GM20431 (cell line): ENCODE results near the gene RBM47.
"Not testable (repeated sequence)": the region's sequence is repeated elsewhere in the genome, so short reads cannot be mapped to it uniquely, and the experiment has no call there.

Experiments used
- in situ Hi-C: fragments of 300-500 bp; cut with MseI, MboI; formaldehyde crosslinking; loops from one replicate; pipeline ENCODE4 v1.15.0; 2020; ENCODE audit warnings: low sequenced_read_pairs; ENCODE audit not compliant: unreplicated experiment

RBM47 gene

GRCh38 chr4:40462326-40462725 is 167.3 kb downstream of the RBM47 start:
- in situ Hi-C loops = no loop called here

- in situ Hi-C loops = no loop called here
Measured at GRCh38 chr4:40461879-40462278, 167.8 kb downstream of the RBM47 start.

- in situ Hi-C loops = no loop called here
Measured at GRCh38 chr4:40461062-40461461, 168.6 kb downstream of the RBM47 start.

- in situ Hi-C loops = no loop called here
Measured at GRCh38 chr4:40458683-40459082, 171.0 kb downstream of the RBM47 start.

- in situ Hi-C loops = no loop called here
Measured at GRCh38 chr4:40458109-40458508, 171.6 kb downstream of the RBM47 start.

GRCh38 chr4:40455340-40455902 is 174.2 kb downstream of the RBM47 start:
- in situ Hi-C loops = no loop called here

GRCh38 chr4:40454816-40455215 is 174.8 kb downstream of the RBM47 start:
- in situ Hi-C loops = no loop called here

GRCh38 chr4:40453912-40454311 is 175.8 kb downstream of the RBM47 start:
- in situ Hi-C loops = no loop called here

- in situ Hi-C loops = no loop called here
Measured at GRCh38 chr4:40448875-40449274, 180.8 kb downstream of the RBM47 start.

- in situ Hi-C loops = no loop called here
Measured at GRCh38 chr4:40446839-40447238, 182.8 kb downstream of the RBM47 start.

GRCh38 chr4:40446261-40446750 is 183.4 kb downstream of the RBM47 start:
- in situ Hi-C loops = not testable (repeated sequence)

- in situ Hi-C loops = no loop called here
Measured at GRCh38 chr4:40445671-40446070, 184.0 kb downstream of the RBM47 start.

- in situ Hi-C loops = no loop called here
Measured at GRCh38 chr4:40441430-40441829, 188.2 kb downstream of the RBM47 start.

GRCh38 chr4:40439519-40439918 is 190.1 kb downstream of the RBM47 start:
- in situ Hi-C loops = no loop called here

- in situ Hi-C loops = no loop called here
Measured at GRCh38 chr4:40438384-40439026, 191.2 kb downstream of the RBM47 start.

- in situ Hi-C loops = no loop called here
Measured at GRCh38 chr4:40437741-40438383, 191.8 kb downstream of the RBM47 start.

GRCh38 chr4:40435306-40435705 is 194.4 kb downstream of the RBM47 start:
- in situ Hi-C loops = not testable (repeated sequence)

GRCh38 chr4:40434126-40434687 is 195.5 kb downstream of the RBM47 start:
- in situ Hi-C loops = no loop called here

GRCh38 chr4:40432504-40432903 is 197.2 kb downstream of the RBM47 start:
- in situ Hi-C loops = no loop called here

- in situ Hi-C loops = not testable (repeated sequence)
Measured at GRCh38 chr4:40427871-40428270, 201.8 kb downstream of the RBM47 start.

GRCh38 chr4:40427128-40427527 is 202.5 kb downstream of the RBM47 start:
- in situ Hi-C loops = no loop called here
